Measurements from ENCODE around the gene DYNC1I1. TPM values are rescaled to one million over a fixed set of nuclear protein-coding genes. Genes with fewer than 3 reads are reported as not detected.

Gene DYNC1I1
- total and polyA plus RNA-seq, 2 of the 13 experiments (the other 11 are each of a cell fraction or from before 2014, with no cell fraction given): not detected

- POLR2A ChIA-PET: no interaction called here
- no peaks in the 10 kb centered on the region for H3K4me1 ChIP-seq (ENCODE audit: insufficient read depth, low read length)
- no peak overlapping the region for H3K9ac ChIP-seq (ENCODE audit: insufficient read depth, low read depth, low read length)
- H3K27me3 ChIP-seq (ENCODE audit: control insufficient read depth in 1 of 2, insufficient read depth in 2 of 2, low read length in 2 of 2): no peaks in the 10 kb centered on the region
- no peaks in the 10 kb centered on the region for H4K20me1 ChIP-seq (ENCODE audit: insufficient read depth, low read length)
- H3K27ac ChIP-seq (ENCODE audit: extremely low read length, insufficient read depth, low read length): no peak overlapping the region
- TF ChIP-seq ZBTB14 (CRISPR knock-in tag; IDR thresholded peaks at IDR 0.05): no peak
- TF ChIP-seq SIN3B (IDR thresholded peaks at IDR 0.05; ENCODE audit: low read length): no peak
- no peak for TF ChIP-seq ETS1 (CRISPR knock-in tag; IDR thresholded peaks at IDR 0.05)
- TF ChIP-seq, protein P1, sequence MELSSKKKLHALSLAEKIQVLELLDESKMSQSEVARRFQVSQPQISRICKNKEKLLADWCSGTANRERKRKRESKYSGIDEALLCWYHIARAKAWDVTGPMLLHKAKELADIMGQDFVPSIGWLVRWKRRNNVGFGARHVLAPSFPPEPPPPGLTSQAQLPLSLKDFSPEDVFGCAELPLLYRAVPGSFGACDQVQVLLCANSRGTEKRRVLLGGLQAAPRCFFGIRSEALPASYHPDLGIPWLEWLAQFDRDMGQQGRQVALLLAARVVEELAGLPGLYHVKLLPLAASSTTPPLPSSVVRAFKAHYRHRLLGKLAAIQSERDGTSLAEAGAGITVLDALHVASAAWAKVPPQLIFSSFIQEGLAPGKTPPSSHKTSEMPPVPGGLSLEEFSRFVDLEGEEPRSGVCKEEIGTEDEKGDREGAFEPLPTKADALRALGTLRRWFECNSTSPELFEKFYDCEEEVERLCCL (CRISPR knock-in tag; IDR thresholded peaks at IDR 0.05; ENCODE audit: borderline replicate concordance): no peak
- no peak for TF ChIP-seq SNAI1 (CRISPR knock-in tag; IDR thresholded peaks at IDR 0.05; ENCODE audit: borderline replicate concordance)
- no peak for TF ChIP-seq MEIS2 (CRISPR knock-in tag; IDR thresholded peaks at IDR 0.05)
- no peak for TF ChIP-seq ZNF644 (CRISPR knock-in tag; IDR thresholded peaks at IDR 0.05; ENCODE audit: low read depth)
- TF ChIP-seq ZNF468 (CRISPR knock-in tag; IDR thresholded peaks at IDR 0.05): no peak
- no peak for TF ChIP-seq KDM5A (IDR thresholded peaks at IDR 0.05; ENCODE audit: borderline replicate concordance, low read length)
- TF ChIP-seq ZNF850 (CRISPR knock-in tag; conservative IDR thresholded peaks at IDR 0.05): no peak
- TF ChIP-seq ZNF354B (CRISPR knock-in tag; IDR thresholded peaks at IDR 0.05): no peak
- no peak for TF ChIP-seq ZNF337 (CRISPR knock-in tag; IDR thresholded peaks at IDR 0.05; ENCODE audit: borderline replicate concordance, low read depth)
- TF ChIP-seq, protein P2, sequence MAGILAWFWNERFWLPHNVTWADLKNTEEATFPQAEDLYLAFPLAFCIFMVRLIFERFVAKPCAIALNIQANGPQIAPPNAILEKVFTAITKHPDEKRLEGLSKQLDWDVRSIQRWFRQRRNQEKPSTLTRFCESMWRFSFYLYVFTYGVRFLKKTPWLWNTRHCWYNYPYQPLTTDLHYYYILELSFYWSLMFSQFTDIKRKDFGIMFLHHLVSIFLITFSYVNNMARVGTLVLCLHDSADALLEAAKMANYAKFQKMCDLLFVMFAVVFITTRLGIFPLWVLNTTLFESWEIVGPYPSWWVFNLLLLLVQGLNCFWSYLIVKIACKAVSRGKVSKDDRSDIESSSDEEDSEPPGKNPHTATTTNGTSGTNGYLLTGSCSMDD (CRISPR knock-in tag; IDR thresholded peaks at IDR 0.05): no peak
- TF ChIP-seq, protein P3, sequence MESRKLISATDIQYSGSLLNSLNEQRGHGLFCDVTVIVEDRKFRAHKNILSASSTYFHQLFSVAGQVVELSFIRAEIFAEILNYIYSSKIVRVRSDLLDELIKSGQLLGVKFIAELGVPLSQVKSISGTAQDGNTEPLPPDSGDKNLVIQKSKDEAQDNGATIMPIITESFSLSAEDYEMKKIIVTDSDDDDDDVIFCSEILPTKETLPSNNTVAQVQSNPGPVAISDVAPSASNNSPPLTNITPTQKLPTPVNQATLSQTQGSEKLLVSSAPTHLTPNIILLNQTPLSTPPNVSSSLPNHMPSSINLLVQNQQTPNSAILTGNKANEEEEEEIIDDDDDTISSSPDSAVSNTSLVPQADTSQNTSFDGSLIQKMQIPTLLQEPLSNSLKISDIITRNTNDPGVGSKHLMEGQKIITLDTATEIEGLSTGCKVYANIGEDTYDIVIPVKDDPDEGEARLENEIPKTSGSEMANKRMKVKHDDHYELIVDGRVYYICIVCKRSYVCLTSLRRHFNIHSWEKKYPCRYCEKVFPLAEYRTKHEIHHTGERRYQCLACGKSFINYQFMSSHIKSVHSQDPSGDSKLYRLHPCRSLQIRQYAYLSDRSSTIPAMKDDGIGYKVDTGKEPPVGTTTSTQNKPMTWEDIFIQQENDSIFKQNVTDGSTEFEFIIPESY (CRISPR knock-in tag; IDR thresholded peaks at IDR 0.05): no peak
- TF ChIP-seq, protein P4, sequence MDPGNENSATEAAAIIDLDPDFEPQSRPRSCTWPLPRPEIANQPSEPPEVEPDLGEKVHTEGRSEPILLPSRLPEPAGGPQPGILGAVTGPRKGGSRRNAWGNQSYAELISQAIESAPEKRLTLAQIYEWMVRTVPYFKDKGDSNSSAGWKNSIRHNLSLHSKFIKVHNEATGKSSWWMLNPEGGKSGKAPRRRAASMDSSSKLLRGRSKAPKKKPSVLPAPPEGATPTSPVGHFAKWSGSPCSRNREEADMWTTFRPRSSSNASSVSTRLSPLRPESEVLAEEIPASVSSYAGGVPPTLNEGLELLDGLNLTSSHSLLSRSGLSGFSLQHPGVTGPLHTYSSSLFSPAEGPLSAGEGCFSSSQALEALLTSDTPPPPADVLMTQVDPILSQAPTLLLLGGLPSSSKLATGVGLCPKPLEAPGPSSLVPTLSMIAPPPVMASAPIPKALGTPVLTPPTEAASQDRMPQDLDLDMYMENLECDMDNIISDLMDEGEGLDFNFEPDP (CRISPR knock-in tag; conservative IDR thresholded peaks at IDR 0.05): no peak
- TF ChIP-seq SMAD9 (CRISPR knock-in tag; IDR thresholded peaks at IDR 0.05): no peak
- TF ChIP-seq TBL1XR1 (IDR thresholded peaks at IDR 0.05; ENCODE audit: borderline replicate concordance, low read length, partially characterized antibody): no peak
- no peaks in the 10 kb centered on the region for H3K9me3 ChIP-seq (ENCODE audit: low read length)
- FAIRE-seq (no peak), DNase-seq (ENCODE audit: low spot score) (no peak), ATAC-seq (no peak)
- CTCF ChIA-PET (ENCODE audit: low intra/inter-chr PET ratio, low total read pairs): no interaction called here
- intact Hi-C loops (cut with micrococcal nuclease; ENCODE audit: unreplicated experiment): no loop called here
- no peaks in the 10 kb centered on the region for H3K36me3 ChIP-seq (replicated peaks in 1 of 2; ENCODE audit: control insufficient read depth in 1 of 2, insufficient read depth in 2 of 2, low read length in 2 of 2)
- H3K4me3 ChIP-seq (replicated peaks in 1 of 3; ENCODE audit: insufficient read depth in 1 of 3, low read depth in 2 of 3, low read length in 3 of 3): no peak overlapping the region
- H3K79me2 ChIP-seq (ENCODE audit: insufficient read depth, low read length): no peaks in the 10 kb centered on the region
- 0% methylated on average over 1 of the region's 1 CpG for WGBS (ENCODE audit: low lambda C conversion rate)
- BruUV-seq (replicated peaks): no TSS peak
- no peak overlapping the region for H3K4me2 ChIP-seq (ENCODE audit: low read depth, low read length)
- no peak overlapping the region for H2AFZ ChIP-seq (ENCODE audit: low read length)
- in situ Hi-C loops (cut with HindIII; ENCODE audit: extremely low pct_ligation_motif_present, low pct_unique_long_range_greater_than_20kb): no loop called here
Observed at GRCh38 chr7:96067321-96067720, 295.0 kb downstream of the DYNC1I1 start.

Data from HepG2 (cell line).